Hippocampal formation (tissue), 2 donors: ENCODE measurements around the gene KCNQ1.

Experiments
- DNase-seq, 2 donors: peaks; one replicate each; lab custom pipeline; 2025; lab: John Stamatoyannopoulos, UW

The KCNQ1 gene

DNA sequence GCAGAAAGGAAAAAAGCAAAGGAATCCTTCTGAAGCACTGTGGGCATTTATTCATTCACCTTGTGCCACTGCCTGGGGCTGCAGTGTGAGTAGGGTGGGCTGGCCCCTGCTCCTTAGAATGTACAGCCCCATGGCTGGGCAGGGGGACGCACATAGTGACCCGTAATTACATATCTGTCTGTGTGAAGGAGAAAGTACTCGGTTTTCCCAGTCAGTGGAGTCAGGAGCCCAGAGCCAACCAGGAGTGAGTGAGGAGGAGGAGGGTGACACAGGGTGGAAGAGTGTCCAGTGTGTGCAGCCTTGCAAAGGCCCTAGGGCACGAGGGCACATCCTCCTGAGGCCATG, 348.9 kb downstream of the KCNQ1 start:
- no peak for DNase-seq

DNA sequence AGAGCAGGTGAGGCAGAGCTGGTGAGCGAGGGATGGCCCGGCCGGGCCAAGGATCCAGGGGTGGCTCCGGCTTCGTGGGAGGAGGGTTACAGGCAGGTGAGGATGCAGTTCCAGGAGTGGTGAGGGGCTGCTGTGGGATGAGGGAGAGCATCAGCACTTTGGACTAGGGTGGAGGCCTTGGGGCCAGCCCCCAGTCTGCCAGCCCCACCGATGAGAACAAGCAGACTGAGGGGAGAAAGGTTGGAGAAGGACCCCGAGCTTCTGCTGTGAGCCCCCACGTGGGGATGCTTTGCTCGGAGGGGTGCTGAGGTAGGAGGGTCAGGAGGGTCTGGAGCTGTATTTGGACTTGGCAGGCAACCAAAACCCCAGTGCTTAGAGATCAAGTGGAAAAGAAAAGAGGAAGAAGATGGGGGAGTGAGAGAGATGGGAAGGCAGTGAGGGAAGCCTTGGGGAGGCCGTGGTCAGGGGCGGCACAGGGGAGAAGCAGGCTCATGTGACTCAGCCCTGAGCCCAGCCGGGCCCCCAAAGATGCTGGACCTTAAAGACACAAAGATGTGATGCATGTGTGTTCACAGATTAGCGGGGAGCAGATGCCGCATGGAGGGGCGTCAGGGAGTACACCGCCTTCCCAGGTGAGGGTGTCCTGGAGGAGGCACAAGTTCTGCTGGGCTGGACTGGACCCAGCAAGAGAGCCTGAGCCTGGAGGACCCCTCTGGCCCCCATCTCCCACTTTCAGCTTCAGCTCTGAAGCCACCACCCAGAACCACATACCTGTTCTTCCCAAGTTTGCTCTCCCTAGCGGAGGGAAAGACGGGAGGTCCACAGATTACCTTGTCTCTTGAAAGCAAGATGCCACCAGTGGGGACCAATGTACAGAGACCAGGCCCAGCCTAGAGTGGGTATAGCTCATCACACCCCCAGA, 349.5 kb downstream of the KCNQ1 start:
- no peak for DNase-seq

DNA sequence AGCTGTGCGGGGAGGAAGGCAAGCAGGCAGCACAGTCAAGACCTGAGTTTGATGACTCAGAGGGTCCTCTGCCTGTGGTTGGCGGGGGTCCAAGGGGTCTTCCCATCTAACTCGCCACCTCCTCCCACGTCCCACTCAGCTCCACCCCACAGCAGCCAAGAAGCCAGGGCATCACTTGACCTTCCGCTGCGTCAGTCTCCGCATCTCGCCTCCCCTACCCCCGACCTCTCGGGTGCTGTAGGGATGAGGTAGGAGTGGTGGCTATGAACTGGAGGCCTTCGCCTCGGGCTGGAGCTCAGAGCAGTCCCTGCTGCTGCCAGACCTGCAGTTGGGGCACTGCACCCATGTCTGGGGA, 350.1 kb downstream of the KCNQ1 start:
- no peak for DNase-seq

DNA sequence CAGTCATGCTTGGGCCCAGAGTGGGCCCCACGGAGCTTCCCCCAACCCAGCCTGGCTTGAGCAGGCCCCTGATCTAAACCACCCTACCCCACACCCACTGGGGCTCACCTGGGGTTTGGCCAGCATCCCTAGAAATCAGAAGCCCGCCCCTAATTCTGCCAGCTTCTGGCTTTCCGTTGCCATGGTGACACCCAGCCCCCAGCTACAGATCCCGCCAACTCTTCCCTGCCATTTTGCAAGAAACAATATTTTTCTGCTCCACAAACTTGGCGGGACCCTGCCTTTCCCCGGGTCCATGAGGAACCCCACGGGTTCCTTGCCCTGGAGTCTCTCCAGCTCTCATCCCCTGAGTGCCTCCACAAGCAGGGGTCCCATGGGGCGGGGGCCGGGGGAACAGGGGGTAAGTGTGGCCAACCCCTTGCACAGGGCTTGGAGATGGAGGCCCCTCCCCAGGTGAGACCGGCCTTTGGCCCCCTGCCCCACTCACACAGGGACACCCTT, 350.7 kb downstream of the KCNQ1 start:
- no peak for DNase-seq

DNA sequence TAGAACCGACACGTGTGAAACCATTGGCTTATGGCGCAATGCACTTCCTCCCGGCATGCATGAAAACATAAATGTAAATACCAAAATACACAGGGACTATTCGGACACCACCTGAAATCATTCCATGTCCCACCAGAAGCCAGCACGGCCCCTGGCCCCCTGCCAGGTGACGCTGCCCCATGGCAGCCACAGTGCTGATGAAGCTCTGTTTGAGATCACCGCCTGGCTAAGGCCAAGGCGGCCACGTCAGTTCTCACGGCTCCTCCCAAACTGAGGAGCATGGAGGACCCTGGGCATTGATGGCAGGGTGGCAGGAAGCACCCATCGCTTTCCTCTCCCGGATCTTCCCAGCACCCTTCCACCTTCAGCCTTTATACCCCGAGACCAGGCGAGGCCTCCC, 351.3 kb downstream of the KCNQ1 start:
- no peak for DNase-seq

DNA sequence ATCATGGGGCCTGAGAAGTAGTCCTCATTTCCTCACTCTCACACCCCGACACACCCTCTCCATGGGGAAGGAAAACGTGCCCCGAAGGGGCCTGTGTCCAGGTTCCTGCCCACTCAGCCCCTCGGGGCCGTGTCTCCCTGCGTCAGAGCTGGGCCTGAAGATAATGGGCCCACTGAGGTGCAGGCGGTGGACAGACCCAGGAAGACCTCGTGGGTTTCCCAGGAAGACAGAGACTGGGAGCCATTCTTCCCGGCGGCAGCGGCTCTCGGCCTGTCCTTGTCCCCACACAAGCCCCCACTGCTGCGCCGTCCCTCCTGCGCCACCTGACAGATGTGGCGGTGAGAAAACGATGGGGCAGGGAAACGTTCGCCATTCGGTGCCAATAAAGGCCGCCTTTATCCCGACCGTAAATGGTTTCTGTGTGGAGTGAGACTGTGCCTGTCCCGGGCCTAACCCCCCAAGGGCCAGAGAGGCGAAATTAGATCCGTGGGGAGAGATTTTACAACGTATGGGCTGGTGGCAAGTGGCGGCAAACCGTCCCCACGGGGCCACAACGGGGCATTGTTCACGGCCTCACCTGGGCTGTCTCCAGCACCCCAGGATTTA, 351.8 kb downstream of the KCNQ1 start:
- DNase-seq = no peak

DNA sequence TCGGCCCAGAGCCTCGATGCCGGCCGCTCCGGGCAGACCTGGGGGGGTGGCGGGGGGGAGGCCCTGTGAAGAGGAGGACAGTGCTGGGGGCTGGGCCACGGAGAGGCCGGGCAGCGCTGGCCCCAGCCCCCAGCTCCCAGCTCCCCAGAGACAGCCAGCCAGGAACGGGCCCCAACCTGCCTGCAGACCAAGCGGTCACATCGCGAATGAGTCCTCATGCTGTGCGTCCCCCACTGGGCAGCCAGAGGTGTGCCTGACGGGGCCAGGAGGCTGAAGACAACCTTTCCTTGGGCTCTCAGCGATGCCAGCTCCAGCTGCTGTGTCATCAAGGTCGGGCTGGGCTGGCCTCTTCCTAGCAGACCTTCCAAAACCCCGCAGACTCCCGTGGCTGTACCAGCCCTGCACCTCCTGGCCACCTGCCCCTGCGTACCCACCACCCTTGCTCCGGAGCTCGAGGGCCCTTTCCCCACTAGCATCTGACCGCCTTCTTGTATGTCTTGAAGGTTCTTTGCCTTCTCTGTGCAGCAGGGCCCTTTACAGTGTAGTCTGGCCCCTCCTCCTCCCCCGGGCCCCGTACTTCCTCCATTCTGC, 352.4 kb downstream of the KCNQ1 start:
- DNase-seq = no peak

DNA sequence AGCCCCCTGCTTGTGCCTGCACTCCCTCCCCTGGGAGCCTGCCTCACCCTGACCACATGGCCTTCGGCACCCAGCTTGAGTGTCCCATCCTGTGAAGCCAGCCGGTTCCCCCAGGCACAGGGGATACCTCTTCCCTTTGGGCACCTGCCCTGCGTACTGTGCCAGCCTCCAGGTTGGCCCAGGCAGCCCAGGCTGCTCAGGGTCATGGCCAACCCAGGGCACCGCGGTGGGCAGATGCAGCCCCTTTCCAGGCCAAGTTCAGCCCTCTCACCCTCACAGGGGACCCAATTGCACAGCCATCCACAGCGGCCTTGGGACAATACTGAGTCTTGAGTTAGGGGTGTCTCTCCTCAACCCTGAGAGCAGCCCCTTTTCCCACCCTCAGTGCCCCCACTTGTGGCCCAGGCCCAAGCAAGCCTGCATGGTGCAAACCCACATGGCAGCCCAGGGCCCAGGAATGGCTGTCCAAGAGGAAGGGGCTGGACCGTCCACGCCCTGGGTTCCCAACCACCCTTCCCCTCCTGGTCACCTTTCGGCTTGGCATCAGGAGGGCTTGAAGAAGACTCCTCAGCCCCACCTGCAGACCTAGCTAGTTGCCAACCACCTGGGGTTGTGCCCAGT, 353.0 kb downstream of the KCNQ1 start:
- DNase-seq = no peak

DNA sequence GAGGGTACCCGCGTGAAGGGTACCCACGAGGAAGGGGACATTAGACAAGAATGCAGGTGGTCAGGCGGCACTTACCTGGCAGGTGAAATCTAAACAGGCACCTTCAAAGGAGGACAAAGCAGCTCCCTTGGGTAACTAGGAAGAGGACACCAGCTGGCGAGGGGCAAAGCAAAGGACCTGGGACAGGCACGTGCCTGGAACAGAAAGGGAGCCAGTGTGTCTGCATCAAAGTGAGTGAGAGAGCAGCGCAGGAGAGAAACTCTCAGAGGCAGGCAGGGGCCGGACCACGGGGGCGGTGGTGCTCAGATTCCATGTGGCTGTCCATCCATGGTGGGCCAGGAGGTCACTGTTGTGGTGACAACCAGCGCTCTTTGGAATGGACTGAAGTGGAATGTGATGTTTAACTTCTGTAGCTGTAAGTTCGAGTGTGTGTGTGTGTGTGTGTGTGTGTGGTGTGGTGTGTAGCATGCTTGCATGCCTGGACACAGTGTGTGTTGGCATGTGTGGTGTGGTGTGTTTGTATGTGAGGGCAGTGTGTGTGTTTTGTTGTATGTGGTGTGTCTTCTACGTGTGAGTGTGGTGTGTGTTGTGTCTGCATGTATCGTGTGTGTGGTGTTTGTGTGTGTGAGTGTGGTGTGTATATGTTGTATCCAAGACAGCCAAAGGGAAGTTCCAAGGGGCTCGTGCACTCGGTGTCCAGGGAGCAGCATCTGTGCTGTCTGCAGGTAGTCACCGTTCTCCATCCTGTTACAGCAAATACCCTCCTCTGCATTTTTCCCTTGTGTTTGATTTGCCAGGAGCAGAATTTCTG, 354.3 kb downstream of the KCNQ1 start:
- no peak for DNase-seq

DNA sequence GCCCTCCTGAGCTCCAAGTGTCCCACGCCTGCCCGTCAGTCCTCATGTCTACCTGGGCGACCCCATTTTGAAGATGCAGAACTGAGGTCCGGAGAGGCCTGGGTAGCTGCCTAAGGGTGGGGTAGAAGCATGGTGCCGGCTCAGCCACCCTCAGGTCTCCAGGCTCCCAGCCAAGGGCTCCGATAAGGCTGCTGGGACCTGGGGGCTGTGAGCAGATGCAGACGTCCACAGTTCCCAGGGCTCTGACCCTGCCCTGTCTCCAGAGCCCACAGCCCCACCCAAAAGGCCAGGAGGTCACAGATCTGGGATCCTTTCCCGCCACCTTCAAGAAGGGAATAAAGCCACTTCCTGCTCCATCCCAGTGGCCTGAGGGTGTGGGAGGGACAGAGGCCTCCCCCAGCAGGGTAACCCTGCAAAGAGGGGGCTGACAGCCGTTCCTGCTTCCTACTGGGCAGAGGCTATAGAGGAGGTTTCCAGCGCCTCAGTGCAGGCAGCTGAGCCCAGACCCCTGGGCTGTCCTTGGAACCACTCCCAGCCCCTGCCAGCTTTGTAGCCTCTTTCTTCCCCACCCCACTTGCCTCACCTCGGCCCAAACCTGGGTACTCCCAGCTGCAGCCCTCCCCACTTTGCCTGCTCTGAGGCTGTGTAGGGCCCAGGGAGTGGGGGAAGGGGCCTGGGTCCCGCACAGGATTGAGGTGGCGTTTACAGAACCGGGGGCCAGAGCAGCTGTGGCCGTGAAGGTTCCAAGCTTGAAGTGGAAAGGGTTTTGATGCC, 355.3 kb downstream of the KCNQ1 start:
- no peak for DNase-seq

DNA sequence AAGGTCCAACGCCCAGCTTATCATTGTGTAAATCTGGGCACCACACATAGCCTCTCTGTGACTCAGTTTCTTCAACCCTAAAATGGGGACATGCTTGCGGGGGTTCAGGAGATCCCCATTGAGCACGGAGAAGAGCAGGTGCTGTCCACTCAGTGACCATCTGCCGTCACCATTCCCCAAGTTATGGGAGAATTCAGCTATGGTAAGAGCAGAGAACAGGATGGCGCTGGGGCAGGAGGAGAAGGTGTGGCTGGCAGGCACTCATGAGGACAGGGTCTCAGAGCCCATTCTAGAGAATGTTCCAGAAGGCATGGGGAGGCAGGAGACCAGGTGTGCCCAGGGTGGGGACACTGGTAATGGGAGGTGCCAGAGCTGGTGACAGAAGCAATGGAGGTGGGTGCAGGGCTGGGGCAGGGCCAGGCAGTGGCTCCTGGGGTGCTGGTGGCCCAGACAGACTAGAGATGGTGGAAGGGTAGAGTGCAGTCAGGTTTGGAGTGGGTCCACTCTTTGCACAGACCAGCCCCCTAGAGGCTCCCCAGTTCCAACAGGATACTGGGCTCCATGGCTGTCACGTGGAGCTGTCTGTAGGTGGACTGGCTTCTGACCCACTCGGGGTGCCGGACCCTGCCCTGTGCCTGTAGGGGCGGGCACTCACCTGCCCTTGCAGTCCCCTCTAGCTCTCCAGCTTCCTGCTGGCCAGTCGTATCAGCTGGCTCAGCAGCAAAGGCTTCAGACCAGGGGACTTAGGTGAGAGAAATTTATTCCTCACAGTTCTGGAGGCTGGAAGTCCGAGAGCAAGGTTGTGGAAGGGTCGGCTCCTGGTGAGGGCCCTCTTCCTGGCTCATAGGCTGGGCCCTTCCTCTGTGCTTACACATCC, 356.1 kb downstream of the KCNQ1 start:
- DNase-seq = no peak

DNA sequence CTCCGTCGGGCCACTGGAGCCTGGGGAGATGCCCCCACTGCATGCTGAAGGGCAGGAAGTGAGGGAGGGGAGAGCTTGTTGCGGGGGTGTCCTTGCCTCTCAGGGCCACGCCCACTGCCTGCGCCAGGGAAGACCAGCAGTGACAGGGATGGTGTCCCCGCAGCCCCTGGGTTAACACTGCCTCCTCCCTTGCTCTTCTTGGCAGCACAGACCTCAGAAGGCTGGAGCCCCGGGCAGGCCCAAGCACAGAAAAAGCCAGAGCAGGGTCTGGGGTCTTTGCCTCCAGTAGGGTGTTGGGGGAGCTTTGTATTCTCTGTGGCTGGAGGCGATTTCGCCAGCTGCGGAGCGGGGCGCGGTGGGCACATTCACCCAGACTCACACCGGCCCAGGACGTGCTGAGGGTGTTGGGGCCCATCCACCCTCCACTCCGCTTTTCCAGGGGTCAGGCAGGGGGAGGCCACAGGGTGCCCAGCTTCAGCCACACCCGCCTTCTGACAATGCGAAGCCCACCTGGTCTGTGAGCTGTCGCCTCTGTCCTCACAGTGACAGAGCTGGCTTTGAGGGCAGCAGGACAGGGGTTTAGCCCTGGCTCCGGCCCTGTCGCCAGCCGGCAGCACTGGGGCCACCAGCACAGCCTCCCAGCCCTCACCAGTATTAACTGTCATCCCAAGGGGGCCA, 357.0 kb downstream of the KCNQ1 start:
- DNase-seq = no peak

DNA sequence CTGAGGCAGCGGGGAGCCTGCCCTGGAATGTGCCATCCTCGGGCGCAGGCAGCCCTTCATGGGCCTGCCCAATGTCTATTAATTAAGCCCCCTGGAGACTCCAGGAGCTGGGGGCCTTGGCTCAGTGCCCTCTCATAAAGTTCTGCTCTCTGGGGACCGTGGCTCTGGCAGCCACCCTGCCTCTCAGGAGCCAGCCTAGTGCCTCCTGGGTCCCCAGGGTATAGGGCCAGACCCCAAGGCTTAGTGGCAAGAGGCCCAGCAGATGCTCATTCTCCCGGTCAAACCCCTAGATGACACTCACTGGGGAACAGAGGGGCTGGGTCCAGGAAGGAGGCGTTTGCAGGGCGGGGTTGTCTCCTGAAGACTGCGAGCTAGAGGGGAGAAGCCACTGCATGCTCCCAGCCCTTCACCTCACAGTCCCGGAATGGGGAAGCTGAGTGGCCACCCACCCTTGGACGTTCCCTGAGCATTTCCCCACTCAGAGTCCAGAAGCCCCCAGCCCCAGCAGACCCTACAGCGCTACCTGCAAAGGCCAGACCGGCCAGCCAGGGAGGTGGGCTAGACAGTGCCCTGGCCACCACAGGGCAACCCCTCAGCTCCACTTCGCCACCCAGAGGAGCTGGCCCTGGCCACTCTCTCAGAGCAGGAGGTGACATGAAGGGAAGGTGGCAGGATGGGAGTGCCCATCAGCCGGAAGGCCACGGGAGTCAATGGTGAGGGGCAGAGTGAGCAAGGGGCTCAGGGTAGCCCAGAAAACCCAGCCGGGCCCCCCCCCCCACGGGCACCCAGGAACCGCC, 357.8 kb downstream of the KCNQ1 start:
- no peak for DNase-seq

DNA sequence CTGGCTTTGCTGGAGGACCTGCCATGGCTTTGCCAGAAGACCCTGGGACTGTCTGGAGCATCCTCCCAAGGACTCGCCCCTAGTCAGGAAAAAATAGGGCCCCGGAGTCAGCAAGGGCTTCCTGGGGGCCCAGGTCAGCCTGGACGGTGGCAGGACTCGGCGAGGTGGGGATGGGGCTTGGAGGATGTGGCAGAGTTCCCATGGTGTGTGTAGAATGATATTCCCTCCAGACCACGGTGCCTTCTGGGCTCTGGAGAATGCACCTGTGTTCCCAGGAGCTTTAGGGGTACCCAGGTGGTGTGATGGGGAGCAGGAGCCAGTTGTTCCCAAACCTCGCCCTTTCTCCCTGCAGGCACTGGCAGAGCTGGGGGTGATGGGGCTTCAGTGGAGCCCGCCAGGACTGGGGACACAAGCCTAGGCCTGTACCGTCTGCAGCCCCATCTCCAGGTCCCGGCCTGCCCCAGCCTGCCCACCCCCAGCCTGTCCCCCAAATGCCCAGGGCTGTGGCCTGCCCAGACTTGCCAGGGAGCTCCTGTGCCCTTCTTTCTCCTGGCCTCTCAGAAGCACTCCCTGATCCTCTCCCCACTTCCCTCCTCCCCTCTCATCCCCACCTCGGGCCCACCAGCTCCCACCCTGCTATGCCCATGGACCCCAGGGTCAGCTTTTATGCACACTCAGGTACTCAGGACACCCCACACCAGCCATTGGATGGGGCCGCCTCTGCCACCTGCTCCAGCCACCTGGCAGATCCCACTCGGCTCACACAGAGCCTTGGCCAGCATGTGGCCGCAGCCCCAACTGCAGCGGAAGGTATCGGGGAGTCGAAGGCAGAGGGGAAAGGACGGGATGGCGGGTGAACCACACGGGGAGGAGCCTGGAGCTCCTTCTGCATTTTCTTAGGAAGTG, 358.6 kb downstream of the KCNQ1 start:
- no peak for DNase-seq

DNA sequence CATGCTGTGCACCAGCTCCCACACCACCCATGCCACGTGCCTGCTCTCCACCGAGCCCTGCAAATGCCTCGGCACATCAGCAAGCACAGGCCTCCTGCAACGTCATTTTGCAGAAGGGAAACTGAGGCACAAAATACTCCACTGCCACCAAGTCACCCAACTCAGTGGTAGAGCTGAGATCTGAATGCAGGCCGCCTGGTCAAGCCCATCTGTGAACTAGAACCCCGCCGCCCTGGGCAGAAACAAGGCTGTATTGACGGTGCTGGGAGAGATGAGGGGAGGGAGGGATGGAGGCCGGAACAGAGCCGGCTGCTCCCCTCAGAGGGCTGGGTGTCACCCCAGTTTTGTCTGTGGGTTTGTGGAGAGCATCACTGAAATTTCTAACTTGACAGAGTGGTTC, 359.4 kb downstream of the KCNQ1 start:
- no peak for DNase-seq

DNA sequence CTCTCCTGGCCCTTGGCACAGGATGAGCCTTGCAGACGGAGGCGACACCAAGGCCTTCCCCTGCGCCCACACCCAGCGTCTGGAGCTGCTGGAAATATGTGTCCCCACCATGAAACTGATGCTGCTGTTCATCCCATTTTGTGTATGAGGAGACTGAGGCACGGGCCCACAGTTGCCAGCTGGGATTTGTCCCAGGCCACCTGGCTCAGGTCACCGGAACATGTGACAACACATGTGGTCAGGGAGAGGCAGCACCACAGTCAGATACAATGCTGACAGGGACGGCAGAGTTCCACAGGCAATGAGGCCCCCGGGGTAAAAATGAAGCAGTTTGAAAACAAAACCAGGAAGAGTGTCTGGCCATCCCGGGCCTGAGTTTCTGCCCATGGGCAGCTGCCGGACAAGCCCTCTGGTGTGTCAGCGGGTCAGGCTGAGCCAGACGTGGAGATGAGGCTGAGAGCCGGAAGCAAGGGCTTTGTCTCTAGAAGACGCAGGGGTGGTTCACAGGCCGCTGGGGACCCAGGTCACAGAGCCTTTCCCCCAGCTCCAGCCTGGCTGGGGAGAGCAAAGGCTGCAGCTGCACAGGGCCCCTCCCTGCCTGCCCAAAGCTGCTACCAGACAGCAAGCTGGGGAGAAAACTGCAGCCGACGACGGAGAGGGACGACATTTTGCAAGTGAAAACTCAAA, 360.0 kb downstream of the KCNQ1 start:
- DNase-seq = no peak
